ENCODE results near the gene ZNF831.

ZNF831 gene

GRCh38 chr20:59157531-59157930 is 6.1 kb upstream of the ZNF831 start:
- FAIRE-seq (no peak), DNase-seq (ENCODE audit: low spot score) (no peak)

GRCh38 chr20:59157961-59158541 is 5.6 kb upstream of the ZNF831 start:
- FAIRE-seq (no peak), DNase-seq (ENCODE audit: low spot score) (no peak)

- FAIRE-seq: no peak
These were observed 4.9 kb upstream of the ZNF831 start for GRCh38 chr20:59158673-59159072.

GRCh38 chr20:59159091-59159490 is 4.5 kb upstream of the ZNF831 start:
- no peak for DNase-seq (ENCODE audit: low spot score)

More at GRCh38 chr20:59158673-59159072, 4.9 kb upstream of the ZNF831 start:
- no peak for DNase-seq (ENCODE audit: low spot score)

GRCh38 chr20:59159493-59160376 is 3.9 kb upstream of the ZNF831 start:
- no peak for DNase-seq (ENCODE audit: low spot score)
- FAIRE-seq: no peak

More at GRCh38 chr20:59159091-59159490, 4.5 kb upstream of the ZNF831 start:
- FAIRE-seq: no peak

GRCh38 chr20:59160389-59161115 is 3.1 kb upstream of the ZNF831 start:
- no peak for FAIRE-seq
- no peak for DNase-seq (ENCODE audit: low spot score)

GRCh38 chr20:59161721-59162120 is 1.9 kb upstream of the ZNF831 start:
- no peak for FAIRE-seq
- DNase-seq (ENCODE audit: low spot score): no peak

- no peak for FAIRE-seq
- DNase-seq (ENCODE audit: low spot score): no peak
These were observed 1.2 kb downstream of the ZNF831 start for GRCh38 chr20:59164686-59165391.

- DNase-seq (ENCODE audit: low spot score) (no peak), FAIRE-seq (no peak)
These were observed 1.8 kb downstream of the ZNF831 start for GRCh38 chr20:59165396-59165795.

GRCh38 chr20:59165891-59166709 is 2.5 kb downstream of the ZNF831 start:
- FAIRE-seq (no peak), DNase-seq (ENCODE audit: low spot score) (no peak)

- DNase-seq (ENCODE audit: low spot score): no peak
These were observed 7.1 kb downstream of the ZNF831 start for GRCh38 chr20:59170406-59171349.

GRCh38 chr20:59171986-59172385 is 8.4 kb downstream of the ZNF831 start:
- DNase-seq (ENCODE audit: low spot score) (no peak), FAIRE-seq (no peak)

More at GRCh38 chr20:59170406-59171349, 7.1 kb downstream of the ZNF831 start:
- FAIRE-seq: no peak

GRCh38 chr20:59173938-59174491 is 10.4 kb downstream of the ZNF831 start:
- FAIRE-seq (peak; percentile 9), DNase-seq (ENCODE audit: low spot score) (no peak)

GRCh38 chr20:59175002-59175401 is 11.4 kb downstream of the ZNF831 start:
- no peak for FAIRE-seq
- DNase-seq (ENCODE audit: low spot score): no peak

- FAIRE-seq: no peak
- no peak for DNase-seq (ENCODE audit: low spot score)
These were observed 12.2 kb downstream of the ZNF831 start for GRCh38 chr20:59175861-59176260.

- FAIRE-seq: no peak
These were observed 13.2 kb downstream of the ZNF831 start for GRCh38 chr20:59176812-59177211.

GRCh38 chr20:59177266-59178250 is 13.9 kb downstream of the ZNF831 start:
- no peak for FAIRE-seq

More at GRCh38 chr20:59176812-59177211, 13.2 kb downstream of the ZNF831 start:
- DNase-seq (ENCODE audit: low spot score): no peak

More at GRCh38 chr20:59177266-59178250, 13.9 kb downstream of the ZNF831 start:
- no peak for DNase-seq (ENCODE audit: low spot score)
